NCI-H187 (cell line): ENCODE results near the gene C10orf67.
"Not testable (repeated sequence)": the region's sequence is repeated elsewhere in the genome, so short reads cannot be mapped to it uniquely, and the experiment has no call there.

Source experiments
- DNase-seq, 2 experiments: peaks; one replicate each; lab custom pipeline; 2025; lab: John Stamatoyannopoulos, UW

Gene C10orf67

DNA sequence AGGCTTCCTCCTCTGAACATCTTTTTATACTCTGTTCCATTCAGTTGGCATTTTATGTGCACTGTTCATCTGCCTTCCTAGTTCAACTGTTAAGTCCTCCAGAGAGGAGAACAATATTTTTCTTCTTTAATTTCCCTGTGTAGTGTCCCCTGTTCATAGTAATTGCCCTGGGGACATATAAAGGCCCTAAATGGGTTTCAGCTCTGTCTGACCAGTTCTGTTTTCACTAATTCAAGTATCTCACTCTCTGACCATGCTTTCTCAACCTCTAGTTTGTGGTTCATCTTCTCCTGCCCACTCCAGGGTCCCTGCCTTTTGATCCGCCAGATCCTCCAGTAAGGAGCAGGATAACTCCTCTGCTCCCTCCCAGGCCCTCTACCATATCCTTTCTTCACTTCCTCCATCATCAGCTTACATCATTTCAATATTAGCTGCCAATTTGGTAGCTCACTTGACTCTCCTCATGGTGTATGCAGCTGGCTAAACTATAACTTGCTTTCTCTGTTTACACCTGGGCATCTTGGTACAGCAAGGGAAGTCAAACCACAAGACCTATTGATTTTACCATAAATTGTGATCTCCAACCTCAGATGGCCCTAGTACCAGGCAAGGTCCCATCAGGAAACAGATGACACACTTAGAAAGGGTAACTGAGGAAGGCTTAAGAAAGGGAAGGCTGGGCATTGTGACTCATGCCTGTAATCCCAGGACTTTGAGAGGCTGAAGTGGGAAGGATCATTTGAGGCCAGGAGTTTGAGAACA, 17.7 kb upstream of the C10orf67 start:
- DNase-seq: no peak

DNA sequence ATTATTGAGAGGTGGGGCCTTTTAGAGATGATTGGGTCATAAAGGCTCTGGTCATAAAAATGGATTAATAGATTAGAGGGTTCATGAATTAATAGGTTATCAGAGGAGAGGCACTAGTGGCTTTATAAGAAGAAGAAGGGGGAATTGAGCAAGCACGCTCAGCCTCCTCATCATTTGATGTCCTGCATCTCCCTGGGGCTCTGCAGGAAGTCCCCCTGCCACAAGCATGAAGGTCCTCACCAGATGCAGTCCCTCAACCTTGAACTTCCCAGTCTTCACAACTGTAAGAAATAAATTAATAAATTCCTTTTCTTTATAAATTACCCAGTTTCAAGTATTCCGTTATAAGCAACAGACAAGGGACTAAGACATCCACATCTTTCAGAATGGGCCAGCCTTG, 17.1 kb upstream of the C10orf67 start:
- DNase-seq: no peak

DNA sequence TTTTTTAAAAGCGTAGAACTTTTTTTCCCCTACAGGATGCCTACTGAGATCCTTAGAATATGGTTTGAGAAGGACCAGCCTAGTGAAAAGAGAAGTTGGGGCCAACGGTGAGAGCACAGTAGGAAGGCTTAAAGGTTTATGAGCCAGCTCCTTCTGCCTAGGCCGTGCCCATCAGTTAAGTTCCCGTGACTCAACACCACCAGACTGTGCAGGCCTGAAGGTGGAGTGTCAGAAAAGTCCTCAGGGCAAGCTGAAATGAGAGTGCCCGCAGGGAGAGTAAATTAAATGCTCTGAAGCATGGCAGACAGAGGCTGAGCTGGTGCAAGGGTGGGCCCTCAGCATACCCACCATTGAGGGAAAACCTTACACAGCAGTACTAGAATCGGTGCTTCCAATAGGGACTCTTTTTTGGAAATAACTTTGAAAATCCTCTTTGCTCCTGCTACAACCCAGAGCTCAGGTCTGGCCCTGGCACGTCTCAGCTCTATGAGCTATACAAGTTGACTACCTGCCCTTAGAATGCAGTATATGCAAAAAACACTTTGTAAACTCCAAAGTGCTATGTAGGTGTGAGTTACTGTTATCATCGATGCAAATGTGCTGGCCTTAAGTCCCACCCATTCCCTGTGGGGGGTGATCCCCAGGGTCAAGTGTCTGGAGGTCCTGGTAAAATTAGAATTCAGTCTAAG, 15.2 kb upstream of the C10orf67 start:
- no peak for DNase-seq

DNA sequence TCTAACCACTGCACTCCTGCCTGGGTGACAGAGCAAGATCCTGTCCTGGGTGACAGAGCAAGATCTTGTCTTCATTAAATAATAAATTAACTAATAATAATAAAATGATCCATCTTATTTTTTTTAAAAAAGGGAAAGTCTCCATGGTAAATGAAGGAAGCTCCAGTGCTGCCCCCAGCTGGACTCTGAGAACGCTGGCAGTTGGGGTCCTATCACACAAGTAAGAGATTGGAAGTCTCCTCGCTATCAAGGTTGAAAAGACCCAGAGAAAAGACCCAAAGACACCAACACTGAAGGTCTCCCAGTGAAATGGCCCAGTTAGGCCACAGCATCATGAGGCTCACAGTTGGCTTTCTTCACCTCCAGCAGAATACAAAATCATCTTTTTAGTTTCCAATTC, 13.8 kb upstream of the C10orf67 start:
- no peak for DNase-seq

DNA sequence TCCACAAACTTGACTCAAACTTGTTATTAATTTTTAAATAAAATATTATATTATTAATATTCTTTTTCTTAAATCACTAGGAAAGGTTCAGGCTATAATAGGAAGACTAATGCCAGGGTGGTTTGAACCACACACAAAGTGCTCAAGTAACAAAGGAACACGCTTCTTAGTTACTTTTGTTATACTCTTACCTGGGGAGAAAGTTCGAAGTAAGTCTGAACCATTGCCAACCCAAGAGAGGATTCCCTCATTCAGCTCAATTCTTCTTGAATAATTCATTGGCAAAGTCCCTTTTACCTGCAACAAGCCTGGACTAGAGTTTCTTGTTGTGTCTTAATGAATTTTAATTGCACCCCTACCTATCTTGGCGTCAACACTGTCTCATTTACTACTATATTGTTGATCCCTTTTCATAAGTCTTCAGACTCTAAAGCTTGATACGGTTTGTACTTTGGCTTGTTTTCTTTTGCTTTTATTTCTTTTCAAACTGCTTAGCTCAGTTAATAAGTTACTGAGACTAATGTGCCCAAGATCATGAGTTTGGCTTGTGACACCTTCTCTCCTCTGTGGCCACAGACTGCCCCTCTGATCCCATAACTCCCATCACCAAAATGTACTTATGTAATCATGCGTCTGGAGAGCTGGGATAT, 10.2 kb upstream of the C10orf67 start:
- no peak for DNase-seq

DNA sequence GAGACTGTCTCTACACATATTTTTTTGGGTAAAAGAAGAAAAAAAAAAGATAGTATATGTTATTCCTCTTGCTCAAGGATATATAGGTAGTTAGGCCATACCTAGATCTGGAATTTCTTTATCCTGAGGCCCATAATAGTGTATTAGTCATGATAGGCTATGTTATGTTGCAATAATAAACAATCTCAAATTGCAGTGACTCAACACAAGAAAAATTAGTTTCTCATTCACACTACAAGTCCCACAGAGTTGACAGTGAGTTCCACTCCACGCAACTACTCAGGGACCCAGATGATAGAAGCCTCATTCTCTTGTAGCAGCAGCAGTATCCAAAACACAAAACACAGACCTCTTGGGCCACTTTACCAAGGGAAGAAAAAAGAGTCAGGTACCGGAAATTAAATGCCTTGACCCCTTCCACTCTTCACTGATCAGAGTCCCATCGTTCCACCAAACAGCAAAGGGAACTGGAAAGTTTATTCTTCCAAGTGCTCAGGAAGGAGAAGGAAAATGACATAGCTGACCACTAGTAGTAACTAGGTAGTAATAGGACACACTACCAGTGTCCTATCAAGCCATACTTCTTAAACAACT, 7.4 kb upstream of the C10orf67 start:
- no peak for DNase-seq

DNA sequence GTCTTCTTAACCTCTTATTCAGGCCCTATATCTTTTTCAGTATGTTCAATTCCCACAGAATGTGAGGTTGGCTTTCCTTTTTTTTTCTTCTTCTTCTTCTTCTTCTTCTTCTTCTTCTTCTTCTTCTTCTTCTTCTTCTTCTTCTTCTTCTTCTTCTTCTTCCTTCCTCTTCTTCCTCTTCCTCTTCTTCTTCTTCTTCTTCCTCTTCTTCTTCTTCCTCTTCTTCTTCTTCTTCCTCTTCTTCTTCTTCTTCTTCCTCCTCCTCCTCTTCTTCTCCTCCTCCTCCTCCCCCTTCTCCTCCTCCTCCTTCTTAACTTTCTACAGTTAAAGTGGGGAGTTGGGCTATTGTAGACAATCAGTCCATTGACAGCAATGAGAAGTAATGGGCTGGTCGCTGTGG, 6.1 kb upstream of the C10orf67 start:
- not testable (repeated sequence) for DNase-seq

DNA sequence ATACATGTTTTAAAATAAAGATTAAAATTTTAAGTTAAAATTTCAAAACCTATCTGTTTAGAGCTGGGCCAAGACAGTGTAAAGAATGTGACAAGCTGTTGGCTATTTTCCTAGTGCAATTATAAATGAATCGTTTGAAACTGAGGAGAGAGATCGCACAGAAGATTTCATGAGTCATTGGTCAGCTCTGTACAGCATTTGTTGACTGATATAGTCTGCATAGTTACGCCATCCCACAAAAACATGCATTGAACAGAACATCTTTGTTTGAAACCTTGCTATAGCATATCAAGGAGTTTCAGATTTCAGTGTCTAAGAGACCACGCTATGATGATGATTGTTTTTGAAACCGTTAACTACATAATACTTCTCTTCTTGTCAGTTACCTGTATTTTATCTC, 1.3 kb upstream of the C10orf67 start:
- no peak for DNase-seq

DNA sequence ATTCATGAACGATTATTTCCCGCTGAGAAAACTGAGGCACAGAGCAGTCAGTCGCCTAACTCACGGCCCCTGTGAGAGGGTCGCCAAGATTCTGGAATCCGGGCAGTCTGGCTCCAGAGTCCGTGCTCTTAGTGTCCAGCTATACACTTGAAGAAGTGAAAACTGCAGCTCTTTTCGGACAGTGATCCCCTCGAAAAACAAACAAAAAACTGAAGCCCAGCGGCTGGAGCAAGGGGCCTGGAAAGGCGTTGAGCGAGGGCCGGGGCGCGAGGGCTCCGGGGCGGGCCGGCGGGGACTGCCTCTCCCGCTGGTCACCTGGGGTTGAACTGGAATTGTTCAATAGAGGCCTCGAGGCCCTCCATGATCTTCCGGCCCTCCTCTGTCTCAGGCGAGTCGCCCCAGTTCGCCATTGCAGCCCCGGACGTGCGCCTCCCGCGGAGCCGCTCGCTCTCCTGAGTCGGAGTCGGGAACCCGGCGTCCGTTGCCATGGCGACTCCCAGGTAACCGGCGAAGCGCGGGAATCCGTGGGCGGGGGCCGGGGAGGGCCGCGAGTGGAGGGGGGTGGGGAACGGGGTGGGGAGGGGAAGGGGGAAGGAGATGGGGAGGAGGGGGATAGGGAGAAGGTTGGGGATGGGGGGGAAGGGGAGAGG, 881 bp downstream of the C10orf67 start:
- no peak for DNase-seq

DNA sequence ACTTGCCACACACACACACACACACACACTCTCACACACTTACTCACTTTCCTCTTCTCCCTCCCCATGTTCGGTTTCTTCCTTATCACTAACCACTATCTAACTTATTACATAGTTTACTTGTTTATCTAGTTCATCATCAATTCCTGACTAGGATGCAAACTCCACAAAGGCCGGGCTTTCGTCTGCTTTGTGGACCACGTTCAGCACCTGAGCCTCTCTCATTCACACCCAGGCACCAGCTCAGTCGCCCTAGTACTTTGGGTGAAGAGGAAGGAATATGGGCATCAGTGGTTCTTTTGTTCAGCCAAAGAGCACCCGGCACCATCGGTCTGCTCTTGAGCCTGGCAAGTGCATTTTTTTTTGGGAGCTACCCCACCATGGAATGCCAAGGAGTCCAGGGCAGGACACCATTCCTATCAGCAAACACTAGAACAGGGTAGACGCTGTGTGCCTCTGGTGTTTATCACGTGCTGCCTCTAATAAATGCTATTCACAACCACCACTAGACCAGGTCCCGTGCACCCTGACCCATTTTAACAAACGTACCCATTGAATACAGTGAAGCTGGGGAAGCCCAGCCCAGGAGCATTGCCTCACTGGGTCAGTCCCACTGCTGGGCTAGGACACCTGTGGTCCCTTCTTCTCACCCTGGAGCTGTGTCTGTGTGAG, 2.2 kb downstream of the C10orf67 start:
- DNase-seq: no peak

DNA sequence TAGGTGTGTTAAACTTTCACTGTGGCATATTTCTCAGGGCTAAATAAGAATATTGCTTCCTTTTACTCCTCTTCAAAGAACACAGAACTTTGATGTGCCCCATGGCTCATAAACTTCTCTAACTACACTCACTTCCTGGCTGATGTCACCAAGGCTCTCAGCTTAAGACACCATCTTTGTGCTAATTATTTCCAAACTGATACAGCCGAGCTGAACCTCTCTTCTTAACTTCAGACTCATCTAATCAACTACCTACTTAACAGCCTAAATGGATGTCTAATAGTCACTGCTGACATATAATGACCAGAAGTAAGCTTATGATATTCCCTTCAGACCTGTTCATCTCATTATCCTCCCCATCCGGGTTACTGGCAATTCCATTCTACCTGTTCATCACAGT, 3.6 kb downstream of the C10orf67 start:
- DNase-seq: no peak

DNA sequence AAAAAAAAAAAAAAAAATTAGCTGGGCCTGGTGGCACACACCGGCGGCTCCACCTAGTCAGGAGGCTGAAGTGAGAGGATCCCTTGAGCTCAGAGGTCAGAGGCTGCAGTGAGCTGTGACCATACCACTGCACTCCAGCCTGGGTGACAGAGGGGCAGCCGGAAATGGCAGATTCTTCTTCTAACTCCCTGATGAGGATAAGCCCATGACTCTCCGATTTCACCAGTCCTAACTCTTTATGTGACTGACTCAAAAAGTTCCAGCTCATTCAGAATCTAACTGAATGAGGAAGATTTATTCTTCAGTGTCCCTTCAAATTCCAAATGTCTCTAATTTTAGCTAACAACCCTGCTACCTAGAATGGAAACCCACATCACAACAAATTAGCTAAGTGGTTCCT, 4.2 kb downstream of the C10orf67 start:
- no peak for DNase-seq

DNA sequence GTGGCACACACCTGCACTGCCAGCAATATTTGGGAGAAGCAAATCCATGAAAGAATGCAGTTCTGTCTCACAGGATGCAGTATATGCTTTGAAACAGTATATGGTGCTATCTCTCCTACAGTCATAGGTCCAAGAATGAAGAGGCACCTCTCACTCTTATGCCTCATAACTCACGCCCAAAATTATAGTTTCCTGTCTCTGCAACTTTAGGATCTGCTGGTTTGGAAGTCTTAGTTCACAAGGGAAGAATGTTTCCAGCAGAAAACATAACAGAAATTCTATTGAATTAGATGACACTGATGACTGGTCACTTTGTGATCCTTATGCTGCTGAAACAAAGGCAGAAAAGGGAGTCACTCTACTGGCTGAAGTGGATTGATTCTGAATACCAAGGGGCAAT, 5.7 kb downstream of the C10orf67 start:
- no peak for DNase-seq

DNA sequence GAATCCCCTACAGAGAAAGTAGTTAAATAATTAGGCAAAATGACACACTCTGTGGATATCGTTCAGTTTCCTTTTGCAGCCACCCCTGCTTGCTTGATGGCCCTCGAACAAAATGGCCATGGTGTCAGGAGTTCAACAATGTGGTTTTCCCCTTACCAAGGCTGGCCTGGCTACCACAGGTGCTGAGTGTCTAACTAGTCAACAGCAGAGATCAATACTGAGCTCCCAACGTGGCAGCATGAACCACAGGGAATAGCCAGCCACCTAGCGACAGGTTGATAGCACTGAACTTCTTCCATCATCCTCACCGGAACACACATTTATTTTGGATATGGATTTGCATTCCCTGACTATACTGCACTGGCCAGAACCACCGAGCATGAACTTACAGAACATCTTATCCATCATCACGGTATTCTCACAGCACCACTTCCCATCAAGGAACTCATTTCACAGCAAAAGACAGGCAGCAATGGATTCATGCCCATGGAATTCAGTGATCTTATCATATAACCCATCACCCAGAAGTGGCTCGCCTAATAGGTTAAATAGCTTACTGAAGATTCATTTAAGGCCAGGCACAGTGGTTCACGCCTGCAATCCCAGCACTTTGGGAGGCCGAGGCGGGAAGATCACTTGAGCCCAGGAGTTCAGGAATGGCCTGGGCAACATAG, 6.3 kb downstream of the C10orf67 start:
- DNase-seq: no peak

DNA sequence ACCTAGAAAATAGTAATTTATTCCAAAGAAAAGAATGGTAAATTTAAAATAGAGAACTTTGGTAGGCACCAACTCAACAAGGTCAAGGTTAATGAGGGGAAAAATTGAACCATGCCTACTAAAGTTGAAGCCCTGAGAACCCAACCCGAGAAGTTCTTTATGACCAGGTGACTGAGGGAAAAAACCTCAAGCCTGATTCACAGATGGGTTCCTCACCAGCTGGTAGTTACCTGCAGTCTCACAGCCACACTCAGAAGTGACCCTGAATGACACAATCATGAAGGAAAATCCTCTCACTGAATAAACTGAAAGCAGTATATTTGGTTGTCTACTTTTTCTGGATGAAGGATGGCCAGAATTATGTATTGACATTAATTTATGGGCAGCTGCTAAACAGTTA, 7.0 kb downstream of the C10orf67 start:
- DNase-seq: no peak

DNA sequence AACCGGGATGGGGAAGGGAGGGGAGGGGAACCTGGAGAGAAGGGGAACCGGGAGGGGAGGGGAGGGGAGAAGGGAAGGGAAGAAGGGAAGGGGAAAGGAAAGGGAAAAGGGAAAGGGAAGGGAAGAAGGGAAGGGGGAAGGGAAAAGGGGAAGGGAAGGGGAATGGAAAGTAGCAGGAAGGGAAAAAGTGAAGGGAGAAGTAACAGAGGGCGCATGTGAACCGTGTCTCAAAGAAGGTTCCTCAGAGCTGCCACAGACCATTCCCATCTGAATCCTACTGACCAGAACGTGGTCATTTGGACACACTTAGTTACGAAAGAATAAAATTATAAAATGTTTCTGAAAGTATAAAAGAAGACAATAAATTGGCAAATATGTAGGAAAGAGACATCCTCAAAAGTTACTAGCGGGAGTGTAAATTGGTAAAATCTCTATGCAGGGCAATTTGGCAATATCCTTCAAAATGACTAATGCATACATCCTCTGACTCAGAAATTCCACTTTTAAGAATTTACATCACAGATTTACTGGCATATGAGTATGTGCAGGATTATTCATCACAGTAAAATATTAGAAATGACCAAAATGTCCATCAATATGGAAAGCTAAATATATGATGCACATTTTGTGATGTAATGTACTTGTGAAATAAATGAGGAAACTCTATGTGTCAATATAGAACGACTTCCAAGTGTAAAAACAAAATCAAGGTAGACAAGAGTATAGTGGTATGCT, 12.9 kb downstream of the C10orf67 start:
- DNase-seq: no peak

DNA sequence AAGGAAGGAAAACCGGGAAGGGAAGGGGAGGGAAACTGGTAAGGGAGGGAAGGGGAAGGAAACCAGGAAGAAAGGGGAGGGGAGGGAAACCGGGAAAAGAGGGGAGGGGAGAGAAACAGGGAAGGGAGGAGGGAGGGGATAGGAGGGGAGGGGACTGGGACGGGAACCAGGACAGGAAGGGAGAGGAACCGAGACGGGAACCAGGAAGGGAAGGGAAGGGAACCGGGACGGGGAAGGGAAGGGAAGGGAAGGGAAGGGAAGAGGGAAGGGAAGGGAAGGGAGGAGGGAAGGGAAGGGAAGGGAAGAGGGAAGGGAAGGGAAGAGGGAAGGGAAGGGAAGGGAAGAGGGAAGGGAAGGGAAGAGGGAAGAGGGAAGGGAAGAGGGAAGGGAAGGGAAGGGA, 13.6 kb downstream of the C10orf67 start:
- no peak for DNase-seq

DNA sequence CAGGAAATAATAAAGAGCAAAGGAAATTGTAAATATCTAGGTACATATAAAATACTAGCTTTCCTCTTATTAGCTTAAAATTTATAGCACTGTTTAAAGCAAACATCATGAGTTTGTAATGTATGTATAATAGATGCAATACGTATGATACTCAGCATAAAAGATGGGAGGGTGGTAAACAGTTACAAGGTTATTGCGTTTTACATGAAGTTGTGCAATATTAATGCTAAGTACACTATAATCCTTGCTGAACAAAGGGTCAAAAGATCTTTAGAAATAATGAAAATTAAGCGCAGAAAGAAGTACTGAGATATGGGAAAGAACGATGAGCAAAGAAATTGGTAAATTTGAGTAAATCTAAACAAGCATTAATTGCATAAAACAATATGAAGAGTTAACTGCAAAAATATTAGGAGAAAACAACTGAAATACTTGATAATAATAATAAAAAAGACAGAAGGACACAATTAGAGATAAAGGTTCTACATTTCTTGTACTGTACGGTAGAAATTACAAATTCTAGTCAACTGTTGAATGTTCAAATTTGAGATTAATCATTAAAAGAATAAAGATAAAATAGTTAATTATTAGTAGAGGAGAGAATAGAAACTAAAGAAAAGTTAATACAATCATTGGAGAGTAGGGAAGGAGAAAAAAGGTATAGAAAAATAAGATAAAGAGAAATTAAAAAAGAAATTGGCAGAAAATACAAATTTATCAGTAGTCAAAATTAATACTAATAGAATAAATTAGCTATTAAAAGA, 17.9 kb downstream of the C10orf67 start:
- no peak for DNase-seq

DNA sequence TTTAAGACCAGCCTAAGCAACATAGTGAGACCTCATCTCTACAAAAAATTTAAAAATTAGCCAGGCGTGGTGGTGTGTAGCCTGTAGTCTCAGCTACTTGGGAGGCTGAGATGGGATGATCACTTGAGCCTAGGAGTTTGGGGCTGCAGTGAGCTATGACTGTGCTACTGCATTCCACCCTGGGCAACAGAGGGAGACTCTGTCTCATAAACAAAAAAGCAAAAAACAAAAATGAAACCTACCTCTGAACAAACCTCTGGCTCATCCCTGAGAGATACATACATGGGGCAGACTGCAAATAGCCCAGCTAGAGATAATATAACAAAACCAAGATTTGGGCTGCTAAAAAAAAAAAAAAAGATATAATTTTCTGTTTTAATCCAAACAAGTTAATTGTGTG, 19.5 kb downstream of the C10orf67 start:
- no peak for DNase-seq

DNA sequence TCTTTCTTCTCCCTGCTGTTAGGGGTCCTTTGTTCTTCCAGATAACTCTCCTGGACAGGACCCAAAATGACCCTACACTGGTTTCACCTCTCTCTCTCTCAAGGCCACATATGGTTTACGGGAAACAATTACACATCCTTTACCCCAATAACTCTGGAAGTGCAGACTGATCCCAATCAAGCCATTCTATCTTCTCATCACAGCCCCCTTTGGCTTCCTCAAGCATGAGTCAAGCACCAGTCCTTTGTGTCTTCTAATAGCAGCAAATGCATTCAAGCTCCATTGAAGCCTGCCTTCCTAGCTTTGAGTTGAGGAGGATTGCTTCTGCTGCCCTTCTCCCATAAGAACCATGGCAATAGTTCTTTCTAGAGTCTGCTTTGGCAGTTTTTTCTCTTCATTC, 20.2 kb downstream of the C10orf67 start:
- DNase-seq: no peak
